H1 (cell line): ENCODE data around the gene LAMC1.

Experiments
- BRCA1 ChIP-seq: IDR thresholded peaks from 2 replicates; pipeline ENCODE4 v1.6.1; 2012; ENCODE audit warnings: low read depth, low read length, improper control_type of control experiment
- CBX5 ChIP-seq: fragments of 300-800, 300-1000 bp; sonication (generic); IDR thresholded peaks from 2 replicates; pipeline ENCODE4 v1.7.1; 2016; ENCODE audit warnings: antibody characterized with exemption, low read length, low read depth
- CHD2 ChIP-seq: IDR thresholded peaks from 2 replicates; pipeline ENCODE4 v1.6.1; 2012; ENCODE audit warnings: low read length, improper control_type of control experiment
- CREB1 ChIP-seq: IDR thresholded peaks from 2 replicates; pipeline ENCODE4 v1.6.1; 2012; ENCODE audit warnings: inconsistent platforms
- MAFK ChIP-seq: IDR thresholded peaks from 2 replicates; pipeline ENCODE4 v1.6.1; 2012; ENCODE audit warnings: low read depth, mild to moderate bottlenecking, improper control_type of control experiment, low read length
- POLR2A ChIP-seq, 2 experiments: IDR thresholded peaks; 1 replicate in 1 of 2; 2 replicates in 1 of 2; pipeline ENCODE4 v1.6.1; 2011; ENCODE audit warnings: low read depth in 2 of 2, low read length in 2 of 2, mild to moderate bottlenecking in 2 of 2; ENCODE audit errors: control extremely low read depth in 1 of 2
- RAD21 ChIP-seq, 2 experiments: IDR thresholded peaks in 1 of 2; conservative IDR thresholded peaks in 1 of 2; 2 replicates each; pipeline ENCODE4 v1.6.1; 2011; ENCODE audit warnings: low read depth in 2 of 2, low read length in 2 of 2, improper control_type of control experiment in 1 of 2, inconsistent platforms in 1 of 2, mild to moderate bottlenecking in 1 of 2, moderate library complexity in 1 of 2
- SIN3A ChIP-seq, 2 experiments: IDR thresholded peaks in 1 of 2; conservative IDR thresholded peaks in 1 of 2; 2 replicates each; pipeline ENCODE4 v1.6.1; 2011 to 2012; ENCODE audit warnings: low read length in 2 of 2, improper control_type of control experiment in 1 of 2, low read depth in 1 of 2, mild to moderate bottlenecking in 1 of 2
- TCF12 ChIP-seq: IDR thresholded peaks from 2 replicates; pipeline ENCODE4 v1.6.1; 2011; ENCODE audit warnings: low read depth, mild to moderate bottlenecking, low read length
- TF ChIP-seq, protein P1 (sequence below), 3 experiments: IDR thresholded peaks; 1 replicate in 2 of 3; 2 replicates in 1 of 3; pipeline versions ENCODE4 v1.5.1 to v1.6.1; 2011; ENCODE audit warnings: low read length in 3 of 3, mild to moderate bottlenecking in 3 of 3, inconsistent platforms in 2 of 3, low read depth in 1 of 3, moderate library complexity in 1 of 3; ENCODE audit not compliant: insufficient read depth in 1 of 3; ENCODE audit errors: control extremely low read depth in 1 of 3

DNA sequence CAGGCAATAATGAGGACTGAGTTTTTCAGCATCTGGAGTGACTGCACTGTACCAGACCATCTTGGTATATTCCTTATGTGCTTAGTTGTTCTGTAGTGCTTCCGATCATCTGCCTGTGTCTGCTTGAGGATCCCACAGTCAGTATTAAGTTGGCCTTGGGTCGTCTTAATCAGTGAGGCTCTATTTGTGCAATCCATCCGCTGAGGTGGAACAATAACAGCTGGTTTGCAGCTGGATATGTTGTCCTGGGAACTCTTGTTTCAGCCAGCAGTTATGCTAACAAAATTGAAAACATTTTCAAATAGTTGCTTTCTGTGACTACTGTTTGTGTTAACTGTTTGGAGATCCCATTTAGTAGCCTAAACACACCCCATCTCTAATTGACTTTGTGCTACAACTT is 73.7 kb downstream of the LAMC1 start:
- TF ChIP-seq RAD21 (IDR thresholded peaks at IDR 0.05 in 1 of 2, conservative IDR thresholded peaks at IDR 0.05 in 1 of 2; ENCODE audit: low read depth in 2 of 2, low read length in 2 of 2), result no peak
- no peak for TF ChIP-seq MAFK
- TF ChIP-seq, protein P1, sequence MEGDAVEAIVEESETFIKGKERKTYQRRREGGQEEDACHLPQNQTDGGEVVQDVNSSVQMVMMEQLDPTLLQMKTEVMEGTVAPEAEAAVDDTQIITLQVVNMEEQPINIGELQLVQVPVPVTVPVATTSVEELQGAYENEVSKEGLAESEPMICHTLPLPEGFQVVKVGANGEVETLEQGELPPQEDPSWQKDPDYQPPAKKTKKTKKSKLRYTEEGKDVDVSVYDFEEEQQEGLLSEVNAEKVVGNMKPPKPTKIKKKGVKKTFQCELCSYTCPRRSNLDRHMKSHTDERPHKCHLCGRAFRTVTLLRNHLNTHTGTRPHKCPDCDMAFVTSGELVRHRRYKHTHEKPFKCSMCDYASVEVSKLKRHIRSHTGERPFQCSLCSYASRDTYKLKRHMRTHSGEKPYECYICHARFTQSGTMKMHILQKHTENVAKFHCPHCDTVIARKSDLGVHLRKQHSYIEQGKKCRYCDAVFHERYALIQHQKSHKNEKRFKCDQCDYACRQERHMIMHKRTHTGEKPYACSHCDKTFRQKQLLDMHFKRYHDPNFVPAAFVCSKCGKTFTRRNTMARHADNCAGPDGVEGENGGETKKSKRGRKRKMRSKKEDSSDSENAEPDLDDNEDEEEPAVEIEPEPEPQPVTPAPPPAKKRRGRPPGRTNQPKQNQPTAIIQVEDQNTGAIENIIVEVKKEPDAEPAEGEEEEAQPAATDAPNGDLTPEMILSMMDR (IDR thresholded peaks at IDR 0.05; ENCODE audit: control extremely low read depth in 1 of 3, insufficient read depth in 1 of 3, low read depth in 1 of 3, low read length in 3 of 3), result no peak
- no peak for TF ChIP-seq CREB1
- TF ChIP-seq BRCA1, result no peak
- TF ChIP-seq SIN3A (conservative IDR thresholded peaks at IDR 0.05 in 1 of 2, IDR thresholded peaks at IDR 0.05 in 1 of 2; ENCODE audit: low read depth in 1 of 2, low read length in 2 of 2), result no peak
- no peak for TF ChIP-seq POLR2A (IDR thresholded peaks at IDR 0.05; ENCODE audit: control extremely low read depth in 1 of 2, low read depth in 2 of 2, low read length in 2 of 2)
- TF ChIP-seq CBX5, result no peak
- TF ChIP-seq CHD2, result no peak
- TF ChIP-seq TCF12, result no peak
